HG03354 (cell line): ENCODE data around the gene IL17RE.
A peak's percentile ranks its signal among the peaks of the same experiment; 100 is the strongest.
"Not testable (repeated sequence)": the region's sequence is repeated elsewhere in the genome, so short reads cannot be mapped to it uniquely, and the experiment has no call there.

ENCODE experiments used
- ATAC-seq: cut with Tn5 transposase; IDR thresholded peaks from one replicate; pipeline ENCODE4 v1.9.1; 2021; ENCODE audit warnings: mild to moderate bottlenecking; ENCODE audit not compliant: unreplicated experiment, poor library complexity, severe bottlenecking

IL17RE gene

GRCh38 chr3:9930804-9931418, 28.3 kb downstream of the IL17RE start:
- no peak for ATAC-seq

- no peak for ATAC-seq
These were observed 29.8 kb downstream of the IL17RE start for GRCh38 chr3:9932535-9932842.

GRCh38 chr3:9932843-9933560, 30.4 kb downstream of the IL17RE start:
- peak; percentile 72 for ATAC-seq

GRCh38 chr3:9933561-9934234, 31.1 kb downstream of the IL17RE start, which contains the start of gene CRELD1:
TSS of gene CRELD1 (plus strand) at chr3:9933834. CDS start at chr3:9934439, 605 bp downstream.
- peak; percentile 90 for ATAC-seq

- ATAC-seq, result no peak
These were observed 31.6 kb downstream of the IL17RE start for GRCh38 chr3:9934235-9934621.

GRCh38 chr3:9934993-9935392, 32.3 kb downstream of the IL17RE start:
- ATAC-seq, result no peak

- no peak for ATAC-seq
These were observed 33.4 kb downstream of the IL17RE start for GRCh38 chr3:9935966-9936510.

GRCh38 chr3:9937486-9938238, 35.0 kb downstream of the IL17RE start:
- ATAC-seq, result no peak

- ATAC-seq, result no peak
These were observed 36.3 kb downstream of the IL17RE start for GRCh38 chr3:9938966-9939365.

GRCh38 chr3:9939906-9940305, 37.3 kb downstream of the IL17RE start:
- not testable (repeated sequence) for ATAC-seq

- ATAC-seq, result no peak
These were observed 38.1 kb downstream of the IL17RE start for GRCh38 chr3:9940746-9941145.

GRCh38 chr3:9942164-9942563, 39.5 kb downstream of the IL17RE start:
- no peak for ATAC-seq

- no peak for ATAC-seq
These were observed 40.5 kb downstream of the IL17RE start for GRCh38 chr3:9942934-9943690.

- no peak for ATAC-seq
These were observed 41.6 kb downstream of the IL17RE start for GRCh38 chr3:9944271-9944670.

GRCh38 chr3:9945358-9945757, 42.7 kb downstream of the IL17RE start:
- ATAC-seq, result no peak

- peak; percentile 49 for ATAC-seq
These were observed 43.7 kb downstream of the IL17RE start for GRCh38 chr3:9946112-9947024.

- ATAC-seq, result no peak
These were observed 44.7 kb downstream of the IL17RE start for GRCh38 chr3:9947025-9947995.
